GM19438 (cell line): ENCODE data around the gene DIPK1B.

Experiments
- ATAC-seq: cut with Tn5 transposase; IDR thresholded peaks from one replicate; pipeline ENCODE4 v1.9.1; 2021; ENCODE audit warnings: low read depth; ENCODE audit not compliant: unreplicated experiment

Gene DIPK1B

GRCh38 chr9:136733611-136734010 is 21.2 kb downstream of the DIPK1B start:
- ATAC-seq = no peak

GRCh38 chr9:136734837-136735496 is 22.6 kb downstream of the DIPK1B start:
- no peak for ATAC-seq

- no peak for ATAC-seq
Measured at GRCh38 chr9:136735812-136736480, 23.6 kb downstream of the DIPK1B start.

GRCh38 chr9:136738960-136739359 is 26.6 kb downstream of the DIPK1B start:
- ATAC-seq = no peak

- no peak for ATAC-seq
Measured at GRCh38 chr9:136739509-136739908, 27.1 kb downstream of the DIPK1B start.

- no peak for ATAC-seq
Measured at GRCh38 chr9:136740069-136740468, 27.7 kb downstream of the DIPK1B start.

GRCh38 chr9:136740491-136740890 is 28.1 kb downstream of the DIPK1B start:
- ATAC-seq = no peak

GRCh38 chr9:136740971-136741882 is 28.9 kb downstream of the DIPK1B start:
- ATAC-seq = no peak

GRCh38 chr9:136741883-136742571 is 29.7 kb downstream of the DIPK1B start:
- ATAC-seq = no peak

- no peak for ATAC-seq
Measured at GRCh38 chr9:136742591-136743391, 30.4 kb downstream of the DIPK1B start, which contains the start of gene LCN10. Gene LCN10, minus strand, starts transcription at chr9:136742940. Its CDS starts 37 bp downstream, at chr9:136742903.

- ATAC-seq = no peak
Measured at GRCh38 chr9:136743639-136744211, 31.4 kb downstream of the DIPK1B start.

GRCh38 chr9:136744773-136745172 is 32.4 kb downstream of the DIPK1B start:
- no peak for ATAC-seq

- ATAC-seq = no peak
Measured at GRCh38 chr9:136745389-136746154, 33.2 kb downstream of the DIPK1B start.

- ATAC-seq = no peak
Measured at GRCh38 chr9:136746155-136746490, 33.8 kb downstream of the DIPK1B start.

GRCh38 chr9:136746621-136747020 is 34.2 kb downstream of the DIPK1B start:
- ATAC-seq = no peak

GRCh38 chr9:136747161-136748060 is 35.0 kb downstream of the DIPK1B start:
- no peak for ATAC-seq

GRCh38 chr9:136748201-136748600 is 35.8 kb downstream of the DIPK1B start, which contains the start of gene LCN6:
Gene LCN6, minus strand, starts transcription at chr9:136748525. Its CDS starts 42 bp downstream, at chr9:136748483.
- ATAC-seq = no peak
